Activated CD8-positive, alpha-beta memory T cell treated with anti-CD3 and anti-CD28 coated beads, Interleukin-2, amount 10 ng/mL, durations not matched to agents 7 days and 5 days (primary cell): ENCODE data around the gene VIPR2. TPM values are rescaled to one million over a fixed set of nuclear protein-coding genes. Genes with fewer than 3 reads are reported as not detected.

Experiments used
- ATAC-seq: fragments of 150-1000 bp; cut with Tn5 transposase; one replicate; pipeline ENCODE4 v1.10.0; 2021; ENCODE audit warnings: moderate library complexity
- CTCF ChIA-PET: fragments of 350-600 bp; sonication (Branson Sonifier 250); formaldehyde crosslinking; loops from one replicate; lab custom pipeline; 2021; ENCODE audit warnings: antibody characterized with exemption; lab: Charles Lee
- DNase-seq: peaks from one replicate; pipeline ENCODE4 v3.0.0-alpha.2; 2020
- H3K27ac Mint-ChIP-seq: one replicate; pipeline ENCODE4 v1.8.0; 2021; ENCODE audit warnings: mild to moderate bottlenecking, mixed read lengths
- H3K27me3 Mint-ChIP-seq: one replicate; pipeline ENCODE4 v1.8.0; 2021; ENCODE audit warnings: mixed read lengths
- H3K36me3 Mint-ChIP-seq: one replicate; pipeline ENCODE4 v1.8.0; 2021; ENCODE audit warnings: mild to moderate bottlenecking, mixed read lengths
- H3K4me1 Mint-ChIP-seq: one replicate; pipeline ENCODE4 v1.8.0; 2021; ENCODE audit warnings: mixed read lengths
- H3K4me3 Mint-ChIP-seq: one replicate; pipeline ENCODE4 v1.8.0; 2021; ENCODE audit warnings: mild to moderate bottlenecking, moderate library complexity, mixed read lengths
- H3K9me3 Mint-ChIP-seq: one replicate; pipeline ENCODE4 v1.8.0; 2022; ENCODE audit warnings: low read depth, mixed read lengths
- total RNA-seq, 2 experiments: library from RNA; stranded (reverse); gene quantifications; one replicate each; pipeline ENCODE4 v1.2.3, GENCODE V29; 2021

Gene VIPR2
- total RNA-seq, 2 experiments from 2014 or later: 0.05 TPM; not detected in 1

DNA sequence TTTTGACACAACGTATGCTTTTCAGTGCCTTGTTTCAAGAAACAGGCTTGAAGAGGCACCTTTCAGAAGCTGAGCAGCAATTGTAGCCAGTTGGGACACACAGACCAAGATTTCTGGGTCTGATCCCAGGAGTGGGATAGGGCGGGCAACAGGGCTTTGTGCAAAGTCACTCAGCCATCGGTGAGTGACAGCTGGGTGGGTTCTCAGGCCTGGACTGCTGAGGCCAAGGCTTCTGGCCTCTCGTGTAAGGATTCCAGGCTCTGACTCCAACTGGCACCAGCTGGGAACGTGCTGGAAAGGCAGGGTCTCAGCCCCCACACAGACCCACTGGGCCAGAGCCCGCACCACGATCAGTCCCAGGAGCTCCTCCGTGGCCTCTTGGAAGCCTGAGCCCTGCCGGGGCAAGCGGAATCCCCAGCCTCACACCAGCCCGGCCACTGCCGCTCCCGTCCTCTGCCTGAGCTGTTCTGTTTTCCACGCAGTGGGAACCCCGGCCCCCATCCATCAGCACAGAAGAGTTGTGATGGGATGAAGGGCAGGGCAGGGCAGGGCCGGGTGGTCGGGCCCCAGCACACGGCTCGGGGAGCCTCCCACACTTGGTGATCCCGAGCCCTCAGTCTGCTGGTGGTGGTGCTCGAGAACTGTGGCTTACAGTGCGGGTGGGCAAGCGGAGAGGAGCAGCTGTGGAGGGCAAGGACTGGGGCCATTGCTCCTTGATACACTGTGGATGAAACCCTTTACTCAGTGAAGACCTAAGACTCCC is 46.8 kb downstream of the VIPR2 start:
- H3K36me3 Mint-ChIP-seq: no peaks in the 10 kb centered on the region
- ATAC-seq: no peak
- no peak overlapping the region for H3K27ac Mint-ChIP-seq
- no peak for DNase-seq
- no peaks in the 10 kb centered on the region for H3K27me3 Mint-ChIP-seq
- CTCF ChIA-PET: no interaction called here
- no peak overlapping the region for H3K4me3 Mint-ChIP-seq
- no peaks in the 10 kb centered on the region for H3K4me1 Mint-ChIP-seq
- peaks cover 11% of the 10 kb centered on the region for H3K9me3 Mint-ChIP-seq

DNA sequence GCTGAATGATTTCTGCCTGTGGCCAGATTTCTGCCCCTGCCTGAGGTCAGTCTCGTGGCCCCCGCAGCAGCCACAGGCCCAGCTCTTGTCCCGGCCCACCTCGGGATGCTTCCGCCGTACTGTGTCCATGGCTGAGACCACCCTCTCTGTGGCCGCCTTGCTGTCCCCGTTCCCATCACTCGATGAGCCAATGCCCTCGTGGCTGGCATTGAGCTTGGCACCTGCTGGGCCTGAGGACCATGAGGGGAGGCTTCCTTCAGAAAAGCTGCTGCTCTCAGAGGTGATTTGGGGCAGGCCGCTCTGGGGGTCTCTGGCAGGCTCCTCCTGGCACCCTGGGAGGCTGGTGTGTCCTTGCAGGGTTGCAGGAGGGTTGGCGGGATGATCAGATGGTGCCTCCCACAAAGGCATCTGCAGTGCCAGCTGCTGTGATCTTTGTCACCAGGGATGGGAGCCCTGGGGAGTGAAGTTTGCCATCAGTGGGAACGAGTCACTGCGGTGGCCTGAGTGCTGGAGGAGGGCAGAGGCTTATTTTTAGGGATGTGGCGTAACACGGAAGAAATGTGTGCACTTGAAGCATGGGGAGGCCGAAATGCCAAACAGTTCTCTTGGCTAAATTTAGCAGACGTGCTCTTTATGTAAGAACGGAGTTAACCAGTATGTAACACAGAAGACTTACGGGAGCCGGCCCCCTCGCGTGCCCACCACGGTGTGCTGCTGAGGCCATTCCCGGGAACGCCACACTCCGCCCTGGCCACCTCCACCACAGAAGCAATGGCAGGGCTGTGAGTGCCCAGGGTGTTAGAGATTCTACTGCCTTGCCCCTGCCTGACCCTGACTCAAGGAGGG is 47.7 kb downstream of the VIPR2 start:
- Mint-ChIP-seq H3K36me3 (no peaks in the 10 kb centered on the region), H3K27me3 (no peaks in the 10 kb centered on the region), H3K9me3 (peaks cover 8% of the 10 kb centered on the region), H3K27ac (no peak overlapping the region), H3K4me3 (no peak overlapping the region), H3K4me1 (no peaks in the 10 kb centered on the region)
- no peak for ATAC-seq
- CTCF ChIA-PET: no interaction called here
- no peak for DNase-seq

DNA sequence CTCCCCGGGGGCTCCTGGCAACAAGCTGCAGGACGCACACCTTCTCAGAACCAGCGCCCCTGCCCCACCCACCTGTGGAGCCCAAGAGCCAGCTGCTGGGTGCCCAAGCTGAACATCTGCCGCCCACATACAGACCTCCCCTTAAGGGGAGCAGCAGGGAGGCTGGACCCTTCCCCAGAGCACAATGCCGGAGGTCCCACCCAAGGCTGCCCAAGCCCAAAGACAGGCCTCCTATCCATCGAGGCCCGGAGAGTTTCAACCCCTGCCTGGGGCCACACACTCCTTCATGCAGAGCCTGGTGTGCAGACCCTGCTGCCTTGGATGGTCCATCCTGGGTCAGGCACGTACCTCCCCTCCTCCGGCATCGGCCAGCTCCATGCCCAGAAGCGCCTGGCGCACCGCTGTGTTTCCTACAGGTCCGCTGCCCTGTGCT is 48.7 kb downstream of the VIPR2 start:
- DNase-seq (no peak), ATAC-seq (no peak)
- no peak overlapping the region for H3K27ac Mint-ChIP-seq
- H3K27me3 Mint-ChIP-seq: no peaks in the 10 kb centered on the region
- no peaks in the 10 kb centered on the region for H3K4me1 Mint-ChIP-seq
- peaks cover 4% of the 10 kb centered on the region for H3K9me3 Mint-ChIP-seq
- no peak overlapping the region for H3K4me3 Mint-ChIP-seq
- no peaks in the 10 kb centered on the region for H3K36me3 Mint-ChIP-seq
- CTCF ChIA-PET: no interaction called here

DNA sequence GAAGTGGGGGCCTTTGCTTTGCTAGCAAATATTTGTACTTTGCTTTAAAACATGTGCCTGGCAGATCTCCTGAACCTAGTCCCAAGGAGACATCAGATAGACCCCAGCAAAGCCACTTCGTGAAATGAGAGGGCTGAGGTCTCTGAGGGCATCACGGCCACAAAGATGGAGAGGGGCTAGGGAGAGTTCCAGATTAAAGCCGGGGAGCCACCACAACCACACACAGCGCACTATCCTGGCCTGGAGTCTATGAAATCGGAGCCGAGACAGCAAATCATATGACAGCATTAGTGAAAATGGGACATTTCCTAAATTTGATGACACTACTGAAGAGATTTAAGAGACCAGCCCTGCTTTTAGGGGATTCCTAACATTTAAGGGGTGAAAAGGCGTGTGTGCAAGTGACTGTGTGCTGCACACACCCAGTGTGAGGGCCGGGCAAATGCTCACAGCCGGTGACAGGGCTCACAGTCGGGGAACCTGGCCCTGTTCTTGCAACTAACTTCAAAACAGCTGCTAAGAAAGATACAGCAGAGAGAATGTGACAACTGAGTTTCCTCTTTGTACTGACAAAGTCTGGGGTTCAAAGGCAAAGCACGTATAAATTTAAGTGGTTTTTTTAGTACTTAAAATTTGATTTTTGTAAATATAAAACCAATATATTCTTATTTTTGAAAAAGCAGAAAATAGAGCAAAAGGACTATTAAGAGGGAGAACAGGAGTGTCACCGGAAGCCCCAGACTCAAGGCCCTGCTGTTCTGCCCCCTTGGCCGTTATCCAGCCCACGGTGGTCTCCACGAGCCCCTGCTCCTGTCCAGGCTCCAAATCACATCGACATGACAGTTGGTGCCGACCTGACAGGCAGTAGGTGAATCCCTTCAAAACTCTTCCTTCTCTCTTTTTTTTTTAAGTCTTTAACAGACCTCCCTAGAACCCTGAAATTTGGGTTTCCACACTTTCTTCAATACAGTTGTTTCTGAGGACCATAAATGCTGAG is 49.5 kb downstream of the VIPR2 start:
- Mint-ChIP-seq H3K36me3 (no peaks in the 10 kb centered on the region), H3K9me3 (no peaks in the 10 kb centered on the region), H3K27ac (no peak overlapping the region), H3K4me3 (no peak overlapping the region), H3K27me3 (no peaks in the 10 kb centered on the region), H3K4me1 (no peaks in the 10 kb centered on the region)
- DNase-seq: no peak
- no peak for ATAC-seq
- CTCF ChIA-PET: no interaction called here

DNA sequence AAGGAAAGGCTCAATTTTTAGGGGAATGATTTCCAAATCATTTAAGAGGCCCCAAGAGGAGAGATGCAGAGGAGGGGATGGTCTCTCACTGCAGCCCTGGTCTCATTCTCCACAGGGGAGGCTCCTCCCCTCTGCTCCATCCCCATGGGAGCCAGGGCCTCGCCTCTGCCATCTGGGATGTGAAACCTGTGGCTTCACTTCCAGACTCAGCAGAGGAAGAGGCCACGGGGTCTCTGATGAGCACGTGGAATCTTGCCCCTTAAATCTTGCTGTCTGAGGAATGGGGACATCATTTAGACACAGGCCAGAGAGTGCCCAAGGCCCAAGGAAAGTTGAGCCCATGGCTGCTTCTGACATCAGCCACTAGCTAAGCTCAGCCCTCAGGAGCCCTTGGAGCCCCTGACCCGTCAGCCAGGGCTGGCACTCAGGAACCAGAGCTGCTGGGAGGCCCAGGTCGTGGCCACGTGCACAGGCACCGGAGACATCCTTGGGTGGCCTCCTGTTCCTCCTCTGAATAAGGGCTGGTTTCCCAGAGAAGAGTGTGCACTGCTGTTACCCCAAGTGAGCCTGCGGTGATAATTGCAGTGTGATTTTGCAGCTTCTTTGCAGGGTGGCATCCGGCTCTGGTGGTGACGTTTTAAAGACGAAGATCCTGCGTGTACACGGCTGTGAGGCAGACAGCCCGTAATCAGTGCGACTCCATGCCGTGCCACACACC is 50.5 kb downstream of the VIPR2 start:
- no peaks in the 10 kb centered on the region for H3K27me3 Mint-ChIP-seq
- no peak for ATAC-seq
- H3K9me3 Mint-ChIP-seq: no peaks in the 10 kb centered on the region
- no peak overlapping the region for H3K4me3 Mint-ChIP-seq
- DNase-seq: no peak
- CTCF ChIA-PET: no interaction called here
- no peak overlapping the region for H3K27ac Mint-ChIP-seq
- H3K36me3 Mint-ChIP-seq: no peaks in the 10 kb centered on the region
- no peaks in the 10 kb centered on the region for H3K4me1 Mint-ChIP-seq

DNA sequence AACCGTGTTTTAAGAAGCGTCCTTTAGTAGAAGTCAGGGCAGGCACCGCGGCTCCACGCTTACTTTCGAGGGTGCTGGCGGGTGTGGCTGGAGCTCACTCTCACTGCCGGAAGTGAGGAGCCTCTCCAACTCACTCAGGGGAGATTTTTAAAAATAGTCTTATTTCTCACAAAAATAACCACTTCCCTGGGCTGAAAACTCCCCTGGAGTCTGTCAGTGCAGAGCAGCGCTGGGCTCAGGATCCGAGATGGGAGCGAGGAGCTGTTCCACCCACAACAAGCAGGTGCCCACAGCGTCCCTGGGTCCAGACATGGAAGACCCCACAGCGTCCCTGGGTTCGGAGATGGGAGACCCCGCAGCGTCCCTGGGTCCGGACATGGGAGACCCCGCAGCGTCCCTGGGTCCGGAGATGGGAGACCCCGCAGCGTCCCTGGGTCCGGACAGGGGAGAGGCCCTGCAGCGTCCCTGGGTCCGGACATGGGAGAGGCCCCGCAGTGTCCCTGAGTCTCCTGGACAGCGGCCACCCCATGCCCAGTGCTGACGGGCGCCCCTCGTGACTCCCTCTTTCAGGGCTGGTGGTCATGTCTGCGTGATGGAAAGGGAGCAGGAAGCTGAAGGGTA is 51.2 kb downstream of the VIPR2 start:
- Mint-ChIP-seq H3K4me3 (no peak overlapping the region), H3K4me1 (no peaks in the 10 kb centered on the region), H3K9me3 (no peaks in the 10 kb centered on the region), H3K36me3 (no peaks in the 10 kb centered on the region), H3K27ac (no peak overlapping the region), H3K27me3 (no peaks in the 10 kb centered on the region)
- no peak for DNase-seq
- ATAC-seq: no peak
- CTCF ChIA-PET: no interaction called here

DNA sequence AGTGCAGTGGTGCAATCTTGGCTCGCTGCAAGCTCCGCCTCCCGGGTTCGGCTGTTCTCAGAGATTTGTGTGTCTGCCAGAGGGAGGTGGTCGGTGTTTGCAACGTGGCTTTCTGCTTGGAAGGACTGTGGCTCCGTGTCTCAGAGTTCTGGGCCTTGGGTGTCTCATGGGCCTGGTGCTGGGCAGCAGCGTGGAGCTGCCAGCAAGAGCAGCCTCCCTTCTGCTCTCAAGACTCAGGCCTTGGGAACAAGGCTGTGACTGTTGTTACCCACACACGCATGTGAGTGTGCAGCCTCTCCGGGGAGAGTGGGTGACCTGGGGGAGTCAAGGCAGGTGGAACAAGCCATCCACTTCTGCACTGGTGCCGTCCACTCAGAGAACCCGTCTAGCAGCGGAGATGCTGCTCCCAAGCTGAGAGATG is 52.0 kb downstream of the VIPR2 start:
- Mint-ChIP-seq H3K4me3 (no peak overlapping the region), H3K27ac (no peak overlapping the region), H3K27me3 (no peaks in the 10 kb centered on the region), H3K4me1 (no peaks in the 10 kb centered on the region), H3K36me3 (no peaks in the 10 kb centered on the region), H3K9me3 (no peaks in the 10 kb centered on the region)
- CTCF ChIA-PET: no interaction called here
- DNase-seq (no peak), ATAC-seq (no peak)

DNA sequence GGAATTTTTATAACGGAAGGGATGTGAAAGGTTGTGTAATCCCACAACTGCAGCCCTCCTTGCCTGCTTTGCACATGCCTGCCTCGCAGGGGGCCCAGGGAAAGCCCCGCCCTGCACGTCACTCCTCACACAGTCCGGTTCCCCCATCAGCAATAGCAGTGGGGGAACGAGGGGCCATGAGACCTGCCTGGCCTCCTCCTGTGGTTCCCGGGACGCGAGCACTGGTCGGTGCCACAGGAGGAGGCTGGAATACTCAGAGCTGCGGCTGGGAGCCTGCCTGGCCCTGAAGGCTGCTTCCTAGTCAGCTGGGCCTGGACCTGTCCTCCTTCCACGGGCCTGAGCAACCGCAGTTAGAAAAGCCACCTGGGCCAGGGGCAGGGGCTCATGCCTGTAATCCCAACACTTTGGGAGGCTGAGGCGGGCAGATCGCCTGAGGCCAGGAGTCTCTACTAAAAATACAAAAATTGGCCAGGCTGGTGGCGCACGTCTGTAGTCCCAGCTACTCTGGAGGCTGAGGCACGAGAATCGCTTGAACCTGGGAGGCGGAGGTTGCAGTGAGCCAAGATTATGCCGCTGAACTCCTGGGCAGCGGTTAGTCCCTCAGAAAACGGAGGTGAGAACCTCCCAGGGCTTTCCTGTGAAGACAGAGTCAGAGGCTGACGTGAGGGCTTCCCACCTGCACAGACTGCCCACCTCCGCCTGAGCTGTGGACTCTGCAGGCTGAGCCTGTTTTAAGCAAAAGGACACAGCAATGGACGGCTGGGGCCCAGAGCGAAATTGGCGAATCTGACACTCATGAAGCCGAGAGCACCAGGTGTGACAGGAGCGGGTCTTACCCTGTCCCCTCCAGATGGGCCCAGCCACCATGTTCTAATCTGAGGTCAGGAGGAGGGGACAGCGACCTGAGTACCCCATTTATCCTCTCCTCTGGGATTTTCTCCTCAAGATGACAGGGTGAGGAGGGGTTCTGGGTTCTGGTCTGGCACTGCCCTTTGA is 52.9 kb downstream of the VIPR2 start:
- no peak for ATAC-seq
- CTCF ChIA-PET: no interaction called here
- no peaks in the 10 kb centered on the region for H3K36me3 Mint-ChIP-seq

DNA sequence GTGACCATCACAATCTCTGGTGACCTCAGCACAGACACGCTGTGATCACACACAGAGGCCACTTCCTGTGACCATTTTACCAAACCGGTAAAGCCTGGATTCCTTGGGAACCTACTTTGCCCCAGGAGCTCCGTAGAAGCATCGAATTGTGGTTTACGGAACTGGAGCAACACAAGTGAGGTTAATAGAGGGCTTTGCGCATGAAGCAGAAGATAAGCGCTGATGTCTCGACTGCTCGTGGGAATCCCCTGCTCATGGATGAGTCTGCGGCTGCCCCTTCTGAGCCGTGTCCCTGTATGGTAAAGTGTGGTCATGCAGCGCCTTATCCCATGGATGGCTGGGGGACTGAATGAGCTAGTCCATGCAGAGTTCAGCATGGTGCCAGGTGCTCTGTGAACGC is 53.6 kb downstream of the VIPR2 start:
- no peak for ATAC-seq
- H3K4me3 Mint-ChIP-seq: no peak overlapping the region
- no peak overlapping the region for H3K27ac Mint-ChIP-seq

More for the DNA sequence above, 52.9 kb downstream of the VIPR2 start:
- Mint-ChIP-seq H3K27me3 (no peaks in the 10 kb centered on the region), H3K4me3 (no peak overlapping the region), H3K27ac (no peak overlapping the region), H3K4me1 (no peaks in the 10 kb centered on the region), H3K9me3 (no peaks in the 10 kb centered on the region)
- DNase-seq: no peak

DNA sequence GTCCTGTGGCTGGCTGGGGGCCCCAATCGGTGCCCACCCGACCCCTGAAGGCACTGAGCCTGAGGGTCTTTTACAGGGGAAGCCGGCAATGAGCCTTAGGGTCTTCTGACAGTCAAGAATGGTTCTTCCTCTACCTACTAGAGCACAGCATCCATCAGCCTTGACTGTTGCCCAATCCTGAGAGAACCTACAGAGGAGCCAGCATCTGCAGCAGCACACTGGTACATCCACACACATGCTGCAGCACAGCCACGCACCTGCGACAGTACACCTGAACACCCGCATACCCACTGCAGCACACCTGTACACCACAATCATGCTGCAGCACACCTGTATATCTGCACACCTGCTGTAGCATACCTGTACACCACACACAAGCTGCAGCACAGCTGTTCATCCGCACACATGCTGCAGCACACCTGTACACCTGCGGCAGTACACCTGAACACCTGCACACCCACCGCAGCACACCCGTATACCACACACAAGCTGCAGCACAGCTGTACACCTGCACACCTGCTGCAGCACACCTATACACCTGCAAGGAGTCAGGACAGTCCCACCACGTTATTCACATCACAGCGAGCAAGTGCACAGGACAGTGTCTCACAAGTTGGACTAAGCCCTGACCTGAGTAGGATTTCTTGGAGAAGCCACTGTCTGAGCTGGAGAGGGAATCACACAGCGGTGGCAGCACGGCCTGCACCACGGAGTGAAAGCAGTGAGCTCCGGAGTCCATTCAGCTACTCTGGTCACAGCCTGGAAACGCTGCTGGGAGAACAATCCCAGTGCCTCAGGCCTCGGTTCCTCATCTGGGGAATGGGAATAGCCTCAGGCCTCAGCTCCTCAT is 56.4 kb downstream of the VIPR2 start:
- Mint-ChIP-seq H3K36me3 (no peaks in the 10 kb centered on the region), H3K9me3 (no peaks in the 10 kb centered on the region), H3K27me3 (no peaks in the 10 kb centered on the region), H3K27ac (no peak overlapping the region), H3K4me1 (no peaks in the 10 kb centered on the region), H3K4me3 (no peak overlapping the region)
- ATAC-seq: no peak
- CTCF ChIA-PET: no interaction called here
- no peak for DNase-seq

More for the DNA sequence above, 53.6 kb downstream of the VIPR2 start:
- H3K9me3 Mint-ChIP-seq: no peaks in the 10 kb centered on the region
- no peaks in the 10 kb centered on the region for H3K36me3 Mint-ChIP-seq
- no peak for DNase-seq
- H3K27me3 Mint-ChIP-seq: no peaks in the 10 kb centered on the region
- no peaks in the 10 kb centered on the region for H3K4me1 Mint-ChIP-seq
- CTCF ChIA-PET: no interaction called here
